Stimulated activated CD4-positive, alpha-beta T cell treated with anti-CD3 and anti-CD28 coated beads, Interleukin-1b, Interleukin-23, amount 100 ng/mL, for 48 hours (primary cell): ENCODE data around the gene ITGA6.

Experiments
- DNase-seq: peaks from one replicate; pipeline ENCODE4 v3.0.0-alpha.2; 2020

Gene ITGA6

GRCh38 chr2:172427256-172427989 is at the start of gene ITGA6:
TSS of gene ITGA6 (plus strand) at chr2:172427586.
- peak; percentile 66 for DNase-seq

GRCh38 chr2:172380436-172381274 is 46.7 kb upstream of the ITGA6 start:
- no peak for DNase-seq

- no peak for DNase-seq
These were observed 45.9 kb upstream of the ITGA6 start for GRCh38 chr2:172381275-172382027.

- no peak for DNase-seq
These were observed 40.0 kb upstream of the ITGA6 start for GRCh38 chr2:172387361-172387760.

- DNase-seq = no peak
These were observed 37.6 kb upstream of the ITGA6 start for GRCh38 chr2:172389685-172390339.

- no peak for DNase-seq
These were observed 33.4 kb upstream of the ITGA6 start for GRCh38 chr2:172394002-172394401.

- no peak for DNase-seq
These were observed 31.9 kb upstream of the ITGA6 start for GRCh38 chr2:172395503-172395902.

- DNase-seq = no peak
These were observed 30.1 kb upstream of the ITGA6 start for GRCh38 chr2:172397148-172397834.

GRCh38 chr2:172398440-172398839 is 28.9 kb upstream of the ITGA6 start:
- no peak for DNase-seq

- no peak for DNase-seq
These were observed 27.6 kb upstream of the ITGA6 start for GRCh38 chr2:172399765-172400164.

- DNase-seq = no peak
These were observed 25.2 kb upstream of the ITGA6 start for GRCh38 chr2:172402198-172402597.

GRCh38 chr2:172403402-172403801 is 24.0 kb upstream of the ITGA6 start:
- no peak for DNase-seq

- no peak for DNase-seq
These were observed 23.4 kb upstream of the ITGA6 start for GRCh38 chr2:172403881-172404468.

- no peak for DNase-seq
These were observed 22.6 kb upstream of the ITGA6 start for GRCh38 chr2:172404824-172405223.

GRCh38 chr2:172405673-172406072 is 21.7 kb upstream of the ITGA6 start:
- no peak for DNase-seq

GRCh38 chr2:172408143-172408766 is 19.1 kb upstream of the ITGA6 start:
- DNase-seq = no peak

- DNase-seq = no peak
These were observed 18.3 kb upstream of the ITGA6 start for GRCh38 chr2:172409042-172409441.

- DNase-seq = no peak
These were observed 14.3 kb upstream of the ITGA6 start for GRCh38 chr2:172412984-172413492.

GRCh38 chr2:172415157-172415864 is 12.1 kb upstream of the ITGA6 start:
- DNase-seq = no peak

GRCh38 chr2:172415865-172416183 is 11.6 kb upstream of the ITGA6 start:
- no peak for DNase-seq
